NCI-H69 (cell line): ENCODE measurements around the gene QPCTL.
A peak's percentile ranks its signal among the peaks of the same experiment; 100 is the strongest.
"Not testable (repeated sequence)": the region's sequence is repeated elsewhere in the genome, so short reads cannot be mapped to it uniquely, and the experiment has no call there.

ENCODE experiments used
- DNase-seq: peaks from one replicate; lab custom pipeline; 2025; lab: John Stamatoyannopoulos, UW

QPCTL gene

GRCh38 chr19:45676851-45677263 is 15.6 kb upstream of the QPCTL start:
- peak; percentile 69 for DNase-seq

- peak; percentile 93 for DNase-seq
Observed at GRCh38 chr19:45677351-45678230, 14.9 kb upstream of the QPCTL start.

- DNase-seq = peak; percentile 89
Observed at GRCh38 chr19:45681391-45682015, 11.0 kb upstream of the QPCTL start.

- no peak for DNase-seq
Observed at GRCh38 chr19:45682117-45682516, 10.3 kb upstream of the QPCTL start.

GRCh38 chr19:45682908-45683307 is 9.6 kb upstream of the QPCTL start:
- no peak for DNase-seq

GRCh38 chr19:45685045-45685444 is 7.4 kb upstream of the QPCTL start:
- not testable (repeated sequence) for DNase-seq

- DNase-seq = no peak
Observed at GRCh38 chr19:45687599-45687998, 4.9 kb upstream of the QPCTL start.

GRCh38 chr19:45691516-45692186 is 815 bp upstream of the QPCTL start, which contains the start of gene SNRPD2:
Gene SNRPD2, minus strand, starts transcription at chr19:45691953. Its CDS starts 65 bp downstream, at chr19:45691888.
- DNase-seq = peak; percentile 97

- peak; percentile 83 for DNase-seq
Observed at GRCh38 chr19:45693106-45693788, 781 bp downstream of the QPCTL start.

- DNase-seq = no peak
Observed at GRCh38 chr19:45701676-45702075, 9.2 kb downstream of the QPCTL start.

GRCh38 chr19:45705115-45705514 is 12.6 kb downstream of the QPCTL start:
- DNase-seq = no peak

GRCh38 chr19:45705710-45706415 is 13.4 kb downstream of the QPCTL start:
- no peak for DNase-seq

- DNase-seq = no peak
Observed at GRCh38 chr19:45710356-45711130, 18.1 kb downstream of the QPCTL start.

- DNase-seq = no peak
Observed at GRCh38 chr19:45711851-45712698, 19.6 kb downstream of the QPCTL start.

GRCh38 chr19:45712699-45713067 is 20.2 kb downstream of the QPCTL start:
- no peak for DNase-seq

GRCh38 chr19:45713141-45713540 is 20.7 kb downstream of the QPCTL start:
- DNase-seq = no peak

- DNase-seq = no peak
Observed at GRCh38 chr19:45715139-45715538, 22.7 kb downstream of the QPCTL start.

- DNase-seq = peak; percentile 69
Observed at GRCh38 chr19:45716359-45717130, 24.1 kb downstream of the QPCTL start.
